SW 1271 (cell line): ENCODE measurements around the gene FAM13B.

Experiments
- DNase-seq, 2 experiments: peaks; one replicate each; lab custom pipeline; 2025; lab: John Stamatoyannopoulos, UW

The FAM13B gene

GRCh38 chr5:137894586-137894985 is 138.3 kb downstream of the FAM13B start:
- DNase-seq: no peak

GRCh38 chr5:137891849-137892248 is 141.0 kb downstream of the FAM13B start:
- no peak for DNase-seq

- DNase-seq: no peak
Measured at GRCh38 chr5:137890845-137891244, 142.0 kb downstream of the FAM13B start.

GRCh38 chr5:137888863-137889759 is 143.8 kb downstream of the FAM13B start, which contains the start of gene PKD2L2:
Gene PKD2L2 (plus strand): TSS chr5:137889457. CDS start chr5:137889492, 35 bp downstream.
- DNase-seq: peak; percentile 81 to 90

GRCh38 chr5:137888466-137888862 is 144.4 kb downstream of the FAM13B start:
- DNase-seq: no peak
